Activated CD8-positive, alpha-beta memory T cell treated with anti-CD3 and anti-CD28 coated beads for 48 hours (primary cell): ENCODE measurements around the gene MRAP2.

Source experiments
- DNase-seq, 3 experiments: peaks; one replicate each; pipeline ENCODE4 v3.0.0-alpha.2; 2020; ENCODE audit warnings: low read depth in 2 of 3, low spot score in 2 of 3

The MRAP2 gene

GRCh38 chr6:84033523-84034451 is at the start of gene MRAP2:
TSS of gene MRAP2 (plus strand) at chr6:84033772. CDS start at chr6:84055319, 21,547 bp downstream.
- no peak for DNase-seq

GRCh38 chr6:83984411-83984810 is 49.2 kb upstream of the MRAP2 start:
- DNase-seq, result no peak

DNA sequence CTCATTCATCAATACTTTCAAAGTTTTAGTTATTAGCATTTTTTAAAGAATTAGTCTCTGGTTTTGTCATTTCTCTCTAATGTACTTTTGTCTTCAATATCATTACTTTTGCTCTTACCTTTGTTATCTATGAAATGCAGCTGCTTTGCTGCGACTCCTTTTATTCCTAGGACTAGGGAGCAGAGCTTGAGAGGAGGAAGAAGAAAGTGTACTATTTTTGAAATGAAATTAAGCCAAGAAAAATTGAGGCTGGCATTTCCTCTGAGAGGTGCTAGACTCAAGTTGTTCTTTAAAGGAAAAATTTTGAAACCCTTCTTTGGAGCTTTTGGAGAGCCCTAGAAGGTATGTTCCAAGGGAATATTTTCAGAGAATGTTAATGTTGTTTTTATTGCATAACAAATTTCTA is 48.3 kb upstream of the MRAP2 start:
- DNase-seq, result no peak

- no peak for DNase-seq
Measured at GRCh38 chr6:83985715-83986114, 47.9 kb upstream of the MRAP2 start.

DNA sequence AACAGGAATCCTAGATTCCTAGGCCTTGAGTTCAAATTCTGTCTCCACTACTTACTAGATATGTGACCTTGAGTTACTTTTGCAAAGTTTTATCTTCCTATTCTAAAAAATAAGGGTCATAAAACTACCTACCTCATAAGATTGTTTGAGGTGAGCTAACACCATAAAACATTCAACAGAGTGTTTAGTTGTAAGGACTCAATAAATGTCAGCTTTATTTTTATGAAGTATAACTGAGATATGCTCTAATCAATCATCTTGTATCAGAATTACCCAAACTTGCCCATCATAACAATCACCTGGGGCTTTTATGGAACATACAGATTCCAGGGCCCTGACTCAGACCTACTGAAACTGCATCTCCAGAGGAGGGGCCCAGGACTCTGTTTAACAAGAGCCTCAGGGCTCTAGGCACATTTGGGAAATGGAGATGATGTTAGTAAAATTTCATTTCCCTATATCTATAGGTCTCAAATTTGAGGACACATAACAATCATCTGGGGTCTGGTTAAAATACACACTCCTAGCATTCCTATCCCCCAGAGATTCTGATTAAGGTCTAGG is 35.5 kb upstream of the MRAP2 start:
- DNase-seq, result no peak

GRCh38 chr6:84001119-84001518 is 32.5 kb upstream of the MRAP2 start:
- DNase-seq, result no peak

- no peak for DNase-seq
Measured at GRCh38 chr6:84002226-84002625, 31.3 kb upstream of the MRAP2 start.

DNA sequence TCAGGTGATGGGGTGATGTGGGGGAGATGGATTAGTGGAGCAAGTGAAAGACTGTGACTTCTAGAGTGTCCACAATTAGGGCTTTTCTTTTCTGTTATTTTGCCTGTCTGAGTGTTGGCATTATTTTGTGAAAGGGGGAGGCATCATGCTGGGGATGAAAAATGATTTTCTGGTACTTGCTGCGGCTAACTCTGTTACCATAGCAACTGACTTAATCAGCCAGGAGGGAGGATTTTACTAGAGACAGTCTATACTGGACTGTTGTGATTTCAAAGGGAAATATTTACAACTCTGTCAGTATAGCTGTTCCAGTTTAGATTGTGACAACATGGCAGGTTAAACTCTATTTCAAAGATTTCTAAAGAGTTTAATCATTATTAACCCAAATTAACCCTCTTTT is 30.4 kb upstream of the MRAP2 start:
- DNase-seq, result no peak

DNA sequence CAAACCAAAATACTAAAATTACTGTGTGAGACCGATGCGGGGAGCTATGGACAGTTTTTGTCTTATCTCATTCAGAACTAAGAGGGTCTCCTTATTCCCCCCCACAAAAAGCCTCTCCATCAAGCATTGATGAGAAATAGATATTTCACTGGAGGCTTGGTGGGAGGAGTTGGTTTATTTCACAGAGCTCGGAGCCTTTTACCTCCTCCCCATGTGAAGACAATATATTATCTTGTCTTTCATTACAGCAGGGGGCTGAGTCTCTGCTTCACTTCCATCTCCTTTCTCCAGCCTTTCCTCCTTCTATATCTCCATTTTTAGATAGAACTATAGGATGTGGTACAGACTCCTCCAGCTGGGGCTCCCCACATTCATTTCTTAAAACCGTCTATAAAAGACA is 29.9 kb upstream of the MRAP2 start:
- no peak for DNase-seq

GRCh38 chr6:84007871-84008270 is 25.7 kb upstream of the MRAP2 start:
- no peak for DNase-seq

DNA sequence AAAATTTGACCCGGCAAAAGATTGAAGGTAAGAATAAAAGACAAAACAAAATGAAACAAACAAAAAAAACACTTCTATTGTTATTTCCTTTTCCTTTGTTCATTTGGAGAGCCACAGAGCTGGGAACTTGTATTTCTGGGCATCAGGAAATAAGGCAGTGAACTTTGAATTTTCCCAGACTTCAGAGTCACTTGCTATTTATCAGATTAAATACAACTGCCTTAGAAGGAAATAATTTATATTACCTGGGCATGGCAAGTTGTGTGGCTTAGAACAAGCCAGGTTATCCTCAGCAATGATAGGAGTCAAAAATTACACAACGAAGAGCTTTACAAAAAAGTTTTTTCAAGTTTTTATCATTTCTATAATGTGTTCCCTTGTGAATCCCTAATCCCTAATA is 20.2 kb upstream of the MRAP2 start:
- no peak for DNase-seq

GRCh38 chr6:84013931-84014330 is 19.6 kb upstream of the MRAP2 start:
- DNase-seq, result no peak

GRCh38 chr6:84016029-84016428 is 17.5 kb upstream of the MRAP2 start:
- no peak for DNase-seq

GRCh38 chr6:84017709-84018452 is 15.7 kb upstream of the MRAP2 start:
- no peak for DNase-seq

DNA sequence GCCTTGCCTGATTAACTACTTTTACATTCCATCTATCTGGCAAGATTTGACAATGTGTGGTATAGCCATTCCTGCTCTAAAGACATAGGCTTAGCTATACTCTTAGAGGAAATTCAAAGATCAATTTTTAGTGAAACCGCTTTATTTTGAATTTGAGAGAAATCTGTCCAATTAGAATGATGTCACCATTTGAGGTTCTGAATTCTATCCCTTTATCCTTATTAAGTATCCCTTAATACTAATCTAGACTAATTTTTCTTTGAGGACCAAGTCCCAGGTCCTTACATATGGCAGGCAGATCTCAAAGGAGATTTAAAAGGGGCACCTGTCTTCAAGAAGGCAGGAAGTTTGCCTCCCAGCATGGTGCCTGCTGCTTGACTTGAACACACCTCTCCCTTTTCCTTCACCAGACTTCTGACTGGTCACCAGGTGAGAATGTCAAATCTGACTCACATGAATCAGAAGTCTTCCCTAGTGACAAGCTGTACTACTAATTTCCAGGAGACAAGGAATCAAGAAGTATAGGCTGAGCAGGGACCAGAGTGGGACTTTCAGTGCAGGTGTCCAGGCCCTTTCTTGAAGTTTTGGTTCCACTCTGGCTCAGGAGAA is 15.0 kb upstream of the MRAP2 start:
- no peak for DNase-seq

DNA sequence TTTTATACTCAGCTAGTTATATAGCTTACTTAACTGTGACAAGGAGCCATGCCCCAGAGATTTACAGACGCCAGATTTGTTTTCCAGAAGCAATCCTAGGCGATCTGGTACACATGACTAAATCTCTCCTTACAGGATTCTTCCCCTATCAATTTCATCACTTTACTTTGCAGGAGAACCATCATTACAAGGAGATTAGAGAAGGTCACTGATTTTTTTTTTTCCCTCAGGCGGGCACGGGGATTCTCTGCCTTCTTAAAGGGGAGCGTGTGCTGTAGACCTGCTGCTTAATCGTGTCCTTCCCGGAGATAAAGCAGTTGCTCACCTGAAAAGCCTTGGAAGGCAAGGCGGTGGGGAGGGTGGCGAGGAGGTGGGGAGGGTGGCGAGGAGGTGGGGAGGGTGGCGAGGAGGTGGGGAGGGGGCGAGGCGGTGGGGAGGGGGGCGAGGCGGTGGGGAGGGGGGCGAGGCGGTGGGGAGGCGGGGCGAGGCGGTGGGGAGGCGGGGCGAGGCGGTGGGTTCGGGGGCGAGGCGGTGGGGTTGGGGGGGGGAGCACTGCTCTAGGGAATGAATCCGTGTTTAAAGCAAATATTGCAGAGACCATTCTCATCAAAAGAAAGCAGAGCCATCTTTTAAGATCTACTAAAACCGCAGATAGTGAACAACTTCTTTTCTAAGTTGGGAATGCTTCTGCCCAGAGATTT is 14.3 kb upstream of the MRAP2 start:
- no peak for DNase-seq

DNA sequence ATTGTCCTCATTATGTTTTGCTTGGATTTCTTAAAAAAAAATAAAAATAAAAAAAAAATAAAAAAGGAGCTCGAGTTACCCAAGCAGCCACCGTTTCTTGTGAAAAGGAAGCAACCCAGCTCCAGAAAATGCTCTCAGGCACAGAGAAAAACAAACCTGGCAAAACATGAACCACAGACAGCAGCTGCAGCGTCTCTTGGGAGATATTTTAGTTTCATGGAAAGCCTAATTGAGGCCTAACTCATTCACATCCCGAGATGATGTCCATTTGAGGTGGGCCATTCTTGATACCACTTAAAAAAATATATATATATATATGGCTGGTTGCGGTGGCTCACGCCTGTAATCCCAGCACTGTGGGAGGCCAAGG is 13.7 kb upstream of the MRAP2 start:
- no peak for DNase-seq

DNA sequence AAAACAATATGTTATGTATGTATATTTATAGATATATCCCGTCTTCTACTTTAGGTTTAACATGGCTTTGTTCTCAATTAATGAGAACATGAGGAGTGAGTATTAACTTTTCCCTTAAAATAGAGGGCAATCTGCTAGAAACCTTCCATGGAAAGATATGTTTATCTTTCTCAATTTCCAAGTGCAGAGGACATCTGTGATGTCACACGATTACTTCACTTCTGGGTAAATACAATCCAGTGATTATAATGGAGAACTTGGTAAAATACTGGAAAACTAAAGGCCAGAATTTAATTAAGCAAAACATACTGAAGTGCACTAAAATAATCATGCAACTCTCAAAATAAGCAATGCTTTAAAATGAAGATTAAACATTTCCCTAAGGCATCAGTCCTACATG is 11.9 kb upstream of the MRAP2 start:
- no peak for DNase-seq

DNA sequence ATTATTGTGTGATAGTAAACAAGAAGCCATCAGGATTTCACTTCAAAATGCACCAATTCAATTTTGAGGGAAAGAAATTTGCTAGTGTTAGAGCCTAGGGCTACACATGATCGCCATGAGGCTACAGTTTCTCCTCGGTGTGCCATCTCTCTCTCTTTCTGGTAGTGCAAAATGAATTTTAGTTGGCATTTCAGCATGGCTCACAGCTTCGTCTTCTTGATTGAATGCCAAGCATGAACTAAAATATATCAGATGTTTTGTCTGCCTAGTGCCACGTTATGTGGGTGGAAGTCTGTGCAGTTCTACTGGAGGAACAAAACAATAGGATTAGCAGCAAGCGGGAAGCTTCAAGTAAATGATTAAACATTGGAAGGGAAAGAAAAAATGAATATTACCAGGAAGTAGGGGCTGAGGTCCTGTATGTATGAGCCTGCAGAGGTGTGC is 6.8 kb upstream of the MRAP2 start:
- no peak for DNase-seq

- no peak for DNase-seq
Measured at GRCh38 chr6:84027340-84028181, 6.0 kb upstream of the MRAP2 start.
